Ishikawa (cell line): ENCODE data around the gene C18orf63.

Experiments used
- CEBPB ChIP-seq: IDR thresholded peaks from 2 replicates; pipeline ENCODE4 v1.6.1; 2012
- CREB1 ChIP-seq: IDR thresholded peaks from 2 replicates; pipeline ENCODE4 v1.6.1; 2012; ENCODE audit warnings: low read depth
- EGR1 ChIP-seq: IDR thresholded peaks from 2 replicates; pipeline ENCODE4 v1.6.1; 2012
- EP300 ChIP-seq: IDR thresholded peaks from 2 replicates; pipeline ENCODE4 v1.6.1; 2012; ENCODE audit warnings: borderline replicate concordance
- FOXM1 ChIP-seq: IDR thresholded peaks from 2 replicates; pipeline ENCODE4 v1.6.1; 2012; ENCODE audit warnings: low read depth, borderline replicate concordance
- MAX ChIP-seq: IDR thresholded peaks from 2 replicates; pipeline ENCODE4 v1.6.1; 2012
- NFIC ChIP-seq: IDR thresholded peaks from 2 replicates; pipeline ENCODE4 v1.6.1; 2012
- RAD21 ChIP-seq: IDR thresholded peaks from 2 replicates; pipeline ENCODE4 v1.6.1; 2012; ENCODE audit warnings: low read depth
- REST ChIP-seq: IDR thresholded peaks from 2 replicates; pipeline ENCODE4 v1.6.1; 2012; ENCODE audit warnings: low read depth, mild to moderate bottlenecking
- TAF1 ChIP-seq: IDR thresholded peaks from 2 replicates; pipeline ENCODE4 v1.6.1; 2012; ENCODE audit warnings: low read depth, mild to moderate bottlenecking
- TCF12 ChIP-seq: IDR thresholded peaks from 2 replicates; pipeline ENCODE4 v1.6.1; 2012; ENCODE audit warnings: low read depth
- TEAD4 ChIP-seq: IDR thresholded peaks from 2 replicates; pipeline ENCODE4 v1.6.1; 2012
- USF1 ChIP-seq: IDR thresholded peaks from 2 replicates; pipeline ENCODE4 v1.6.1; 2012
- YY1 ChIP-seq: IDR thresholded peaks from 2 replicates; pipeline ENCODE4 v1.6.1; 2012; ENCODE audit warnings: low read depth
- ZBTB7A ChIP-seq: IDR thresholded peaks from 2 replicates; pipeline ENCODE4 v1.6.1; 2012; ENCODE audit warnings: low read depth

C18orf63 gene

GRCh38 chr18:74268933-74269620 is 46.6 kb upstream of the C18orf63 start:
- TF ChIP-seq MAX = no peak
- no peak for TF ChIP-seq FOXM1
- TF ChIP-seq YY1 = no peak
- TF ChIP-seq TEAD4 = no peak
- TF ChIP-seq EP300 = no peak
- TF ChIP-seq ZBTB7A = no peak
- TF ChIP-seq TAF1 = no peak
- no peak for TF ChIP-seq CREB1
- no peak for TF ChIP-seq EGR1
- TF ChIP-seq NFIC = no peak

- TF ChIP-seq NFIC (no peak), MAX (no peak), TCF12 (no peak), CREB1 (no peak), RAD21 (no peak)
Measured at GRCh38 chr18:74271635-74272034, 44.0 kb upstream of the C18orf63 start.

GRCh38 chr18:74273394-74273793 is 42.2 kb upstream of the C18orf63 start:
- no peak for TF ChIP-seq REST
- no peak for TF ChIP-seq CEBPB
- no peak for TF ChIP-seq ZBTB7A
- TF ChIP-seq TEAD4 = no peak
- no peak for TF ChIP-seq TAF1
- TF ChIP-seq FOXM1 = no peak
- TF ChIP-seq MAX = no peak

GRCh38 chr18:74274700-74275099 is 40.9 kb upstream of the C18orf63 start:
- TF ChIP-seq EGR1 = no peak
- no peak for TF ChIP-seq REST
- no peak for TF ChIP-seq TAF1
- no peak for TF ChIP-seq CEBPB
- TF ChIP-seq YY1 = no peak
- TF ChIP-seq TEAD4 = no peak
- TF ChIP-seq NFIC = no peak
- no peak for TF ChIP-seq EP300
- TF ChIP-seq TCF12 = no peak
- TF ChIP-seq CREB1 = no peak
- no peak for TF ChIP-seq RAD21
- TF ChIP-seq FOXM1 = no peak
- TF ChIP-seq ZBTB7A = no peak

- TF ChIP-seq TEAD4 = no peak
- no peak for TF ChIP-seq EP300
- TF ChIP-seq MAX = no peak
- TF ChIP-seq TAF1 = no peak
- no peak for TF ChIP-seq EGR1
- no peak for TF ChIP-seq USF1
Measured at GRCh38 chr18:74275736-74276135, 39.9 kb upstream of the C18orf63 start.

GRCh38 chr18:74276609-74277008 is 39.0 kb upstream of the C18orf63 start:
- no peak for TF ChIP-seq REST
- no peak for TF ChIP-seq TEAD4
- no peak for TF ChIP-seq EGR1
- TF ChIP-seq CEBPB = no peak
- no peak for TF ChIP-seq FOXM1
- no peak for TF ChIP-seq ZBTB7A
- no peak for TF ChIP-seq EP300
- TF ChIP-seq NFIC = no peak
- TF ChIP-seq YY1 = no peak
- no peak for TF ChIP-seq TAF1
- no peak for TF ChIP-seq USF1
- TF ChIP-seq TCF12 = no peak
- TF ChIP-seq MAX = no peak
- TF ChIP-seq RAD21 = no peak
- no peak for TF ChIP-seq CREB1
